ENCODE results near the gene SUPT16H. TPM values are rescaled to one million over a fixed set of nuclear protein-coding genes. Genes with fewer than 3 reads are reported as not detected.

The SUPT16H gene
- total and polyA plus RNA-seq, 10 of the 15 experiments (the other 5 are each of a cell fraction or from before 2014, with no cell fraction given), result 90.7 to 201 (median 121) TPM

DNA sequence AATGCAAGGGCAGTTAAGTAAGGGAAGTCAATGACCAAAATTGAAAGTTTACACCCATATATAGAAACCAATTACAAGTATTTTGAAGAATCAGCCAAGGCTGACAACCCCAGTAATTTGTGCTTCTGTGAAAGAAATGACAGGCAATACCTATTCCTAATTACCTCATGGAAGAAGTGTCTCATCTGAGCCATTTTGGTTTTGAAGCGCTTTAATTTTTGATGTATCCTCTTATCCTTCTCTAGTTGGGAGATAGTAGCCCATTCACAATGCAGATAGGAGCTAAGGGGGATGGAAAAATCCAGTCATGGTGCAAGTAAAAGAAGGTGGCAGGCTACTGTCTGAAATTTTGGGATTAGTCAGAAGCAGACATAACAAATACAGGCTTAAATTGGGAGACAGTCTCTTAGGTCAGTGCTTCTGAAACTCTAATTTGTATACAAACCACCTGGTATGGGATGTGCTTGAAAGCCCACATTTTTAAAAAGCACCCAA, 30.4 kb upstream of the SUPT16H start (continued):
- no peak for TF ChIP-seq KAT2A (conservative IDR thresholded peaks at IDR 0.05; ENCODE audit: control insufficient read depth, low read depth, low read length)
- TF ChIP-seq, protein P1, sequence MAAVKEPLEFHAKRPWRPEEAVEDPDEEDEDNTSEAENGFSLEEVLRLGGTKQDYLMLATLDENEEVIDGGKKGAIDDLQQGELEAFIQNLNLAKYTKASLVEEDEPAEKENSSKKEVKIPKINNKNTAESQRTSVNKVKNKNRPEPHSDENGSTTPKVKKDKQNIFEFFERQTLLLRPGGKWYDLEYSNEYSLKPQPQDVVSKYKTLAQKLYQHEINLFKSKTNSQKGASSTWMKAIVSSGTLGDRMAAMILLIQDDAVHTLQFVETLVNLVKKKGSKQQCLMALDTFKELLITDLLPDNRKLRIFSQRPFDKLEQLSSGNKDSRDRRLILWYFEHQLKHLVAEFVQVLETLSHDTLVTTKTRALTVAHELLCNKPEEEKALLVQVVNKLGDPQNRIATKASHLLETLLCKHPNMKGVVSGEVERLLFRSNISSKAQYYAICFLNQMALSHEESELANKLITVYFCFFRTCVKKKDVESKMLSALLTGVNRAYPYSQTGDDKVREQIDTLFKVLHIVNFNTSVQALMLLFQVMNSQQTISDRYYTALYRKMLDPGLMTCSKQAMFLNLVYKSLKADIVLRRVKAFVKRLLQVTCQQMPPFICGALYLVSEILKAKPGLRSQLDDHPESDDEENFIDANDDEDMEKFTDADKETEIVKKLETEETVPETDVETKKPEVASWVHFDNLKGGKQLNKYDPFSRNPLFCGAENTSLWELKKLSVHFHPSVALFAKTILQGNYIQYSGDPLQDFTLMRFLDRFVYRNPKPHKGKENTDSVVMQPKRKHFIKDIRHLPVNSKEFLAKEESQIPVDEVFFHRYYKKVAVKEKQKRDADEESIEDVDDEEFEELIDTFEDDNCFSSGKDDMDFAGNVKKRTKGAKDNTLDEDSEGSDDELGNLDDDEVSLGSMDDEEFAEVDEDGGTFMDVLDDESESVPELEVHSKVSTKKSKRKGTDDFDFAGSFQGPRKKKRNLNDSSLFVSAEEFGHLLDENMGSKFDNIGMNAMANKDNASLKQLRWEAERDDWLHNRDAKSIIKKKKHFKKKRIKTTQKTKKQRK (IDR thresholded peaks at IDR 0.05; ENCODE audit: low read depth, low read length), result no peak
- no peak for TF ChIP-seq SUPT20H (IDR thresholded peaks at IDR 0.05; ENCODE audit: borderline replicate concordance, control insufficient read depth, low read depth, low read length)
- peak; percentile 46; the same call in 1 of the 2 replicates for TF ChIP-seq RUNX3 (IDR thresholded peaks at IDR 0.05; ENCODE audit: low read length)
- TF ChIP-seq IRF4 (IDR thresholded peaks at IDR 0.05; ENCODE audit: low read depth, low read length), result no peak
- TF ChIP-seq PAX8 (IDR thresholded peaks at IDR 0.05), result 0 out of 2 replicates have a peak, but pooled peaks have one; percentile 48
- peak; percentile 74 for TF ChIP-seq MEF2A (IDR thresholded peaks at IDR 0.05; ENCODE audit: insufficient read depth, low read depth, low read length)
- TF ChIP-seq ESRRA (IDR thresholded peaks at IDR 0.05; ENCODE audit: low read length), result no peak
- TF ChIP-seq WRNIP1 (IDR thresholded peaks at IDR 0.05; ENCODE audit: borderline replicate concordance, low read depth, low read length), result no peak
- TF ChIP-seq LARP7 (IDR thresholded peaks at IDR 0.05), result no peak
- peak; percentile 56; the same call in 1 of the 2 replicates for TF ChIP-seq CREM (IDR thresholded peaks at IDR 0.05; ENCODE audit: low read depth)
- 0 out of 4 replicates have a peak, but pooled peaks of 1 of the 2 experiments have one; percentile 20 for TF ChIP-seq EP300 (IDR thresholded peaks at IDR 0.05; ENCODE audit: borderline replicate concordance in 1 of 2, control insufficient read depth in 1 of 2, low read depth in 2 of 2, low read length in 2 of 2)
- TF ChIP-seq FOXM1 (IDR thresholded peaks at IDR 0.05; ENCODE audit: low read depth, low read length), result no peak; the same call in 1 of the 2 replicates
- TF ChIP-seq CHD1 (IDR thresholded peaks at IDR 0.05; ENCODE audit: low read depth, low read length), result no peak
- no peak for TF ChIP-seq STAT1 (conservative IDR thresholded peaks at IDR 0.05)
- peak in 1 of 2 experiments; percentile 38; a peak in 1 of 4 replicates for TF ChIP-seq ETV6 (conservative IDR thresholded peaks at IDR 0.05 in 1 of 2, IDR thresholded peaks at IDR 0.05 in 1 of 2; ENCODE audit: borderline replicate concordance in 1 of 2, low read depth in 1 of 2)
- TF ChIP-seq MEF2B (IDR thresholded peaks at IDR 0.05; ENCODE audit: partially characterized antibody, poor library complexity, severe bottlenecking), result peak; percentile 75
- no peak for TF ChIP-seq ZNF207 (IDR thresholded peaks at IDR 0.05; ENCODE audit: borderline replicate concordance)
- no peak for TF ChIP-seq CEBPB (IDR thresholded peaks at IDR 0.05; ENCODE audit: borderline replicate concordance in 1 of 2, low read depth in 2 of 2, low read length in 2 of 2)
- TF ChIP-seq MTA2 (IDR thresholded peaks at IDR 0.05; ENCODE audit: low read depth), result peak; percentile 96
- peak; percentile 49; the same call in 1 of the 2 replicates for TF ChIP-seq NFIC (IDR thresholded peaks at IDR 0.05; ENCODE audit: low read depth, low read length)
- peak; percentile 37; the same call in 1 of the 2 replicates for TF ChIP-seq ATF2 (IDR thresholded peaks at IDR 0.05; ENCODE audit: low read length)
- TF ChIP-seq RELB (IDR thresholded peaks at IDR 0.05; ENCODE audit: low read depth), result peak; percentile 57
- TF ChIP-seq NR2C1 (IDR thresholded peaks at IDR 0.05), result no peak
- no peak for TF ChIP-seq TCF3 (IDR thresholded peaks at IDR 0.05; ENCODE audit: borderline replicate concordance, insufficient read depth, low read depth, low read length)
